GM18507 (cell line): ENCODE data around the gene SNX22.

Source experiments
- DNase-seq: peaks from one replicate; pipeline ENCODE4 v3.0.0; 2011; ENCODE audit warnings: low read depth; ENCODE audit not compliant: insufficient read length; ENCODE audit errors: extremely low spot score
- FAIRE-seq: peaks from 2 replicates; lab custom pipeline; 2011; peaks lifted over from hg19 to GRCh38; lab: Jason Lieb, UNC

The SNX22 gene

GRCh38 chr15:64153480-64154367 is 2.2 kb downstream of the SNX22 start:
- DNase-seq: peak; percentile 86
- FAIRE-seq: peak; percentile 95

DNA sequence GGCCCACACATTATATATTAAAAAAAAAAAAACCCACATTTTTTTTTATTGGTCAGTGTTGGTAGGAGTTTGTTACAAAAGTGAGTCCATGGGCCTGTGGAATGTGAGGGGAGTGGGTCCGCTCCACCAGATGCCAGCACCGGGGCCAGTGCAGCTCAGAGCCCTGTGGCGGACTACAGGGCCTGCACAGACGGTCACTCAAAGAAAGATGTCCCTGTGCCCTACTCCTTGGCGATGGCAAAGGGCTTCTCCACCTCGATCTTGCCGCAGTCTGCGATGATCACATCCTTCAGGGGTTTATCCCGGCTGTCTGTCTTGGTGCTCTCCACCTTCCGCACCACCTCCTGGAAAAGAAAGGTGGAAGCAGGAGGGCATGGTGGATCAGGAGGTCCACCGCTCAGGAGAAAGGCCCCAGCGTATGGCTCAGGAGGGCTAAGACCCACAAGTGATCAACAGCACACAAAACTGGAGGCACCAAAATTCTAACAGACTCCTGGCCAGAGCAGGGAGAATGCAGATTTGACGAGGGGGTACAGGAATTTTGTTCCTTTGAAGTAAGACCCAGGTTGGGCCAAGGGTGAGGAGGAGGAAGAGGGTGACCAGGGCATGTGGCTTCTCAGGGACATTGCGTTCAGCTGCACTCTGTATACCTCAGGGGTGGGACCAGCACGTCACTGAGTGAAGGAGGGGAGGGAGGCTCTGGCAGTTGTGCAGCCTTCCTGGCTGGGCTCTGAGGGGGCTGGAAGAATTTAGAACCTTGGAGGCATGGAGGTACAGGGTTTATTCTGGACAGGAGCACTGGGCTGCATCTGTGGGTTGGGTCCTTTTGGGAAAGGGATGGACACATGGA is 4.5 kb downstream of the SNX22 start:
- DNase-seq: no peak
- no peak for FAIRE-seq

DNA sequence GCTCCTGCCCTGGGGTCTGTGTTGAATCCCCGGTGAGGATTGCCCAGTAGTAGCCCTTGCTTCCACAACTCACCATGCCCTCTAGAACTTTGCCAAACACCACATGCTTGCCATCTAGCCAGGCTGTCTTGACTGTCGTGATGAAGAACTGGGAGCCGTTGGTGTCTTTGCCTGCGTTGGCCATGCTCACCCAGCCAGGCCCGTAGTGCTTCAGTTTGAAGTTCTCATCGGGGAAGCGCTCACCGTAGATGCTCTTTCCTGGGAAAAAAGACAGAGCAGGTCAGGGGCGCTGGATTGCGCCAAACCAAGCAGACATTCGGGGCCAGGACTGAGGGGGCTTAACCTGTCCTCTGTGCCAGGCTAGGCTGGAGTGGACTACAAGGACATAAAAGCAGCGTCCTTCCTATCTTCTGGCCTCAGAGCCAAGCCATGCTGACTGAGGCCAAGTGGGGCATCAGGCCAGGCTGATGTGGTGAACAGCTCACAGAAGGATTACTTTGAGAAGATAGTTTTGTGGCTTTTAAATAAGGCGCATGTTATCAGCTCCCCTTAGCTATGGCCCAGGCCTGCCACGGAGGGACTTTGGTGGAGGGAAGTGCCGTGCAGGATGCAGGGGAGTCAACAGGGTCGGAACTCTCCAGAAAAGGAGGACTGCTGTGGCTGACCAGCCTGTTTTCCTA is 5.3 kb downstream of the SNX22 start:
- no peak for DNase-seq
- FAIRE-seq: no peak

GRCh38 chr15:64157599-64158125 is 6.1 kb downstream of the SNX22 start:
- DNase-seq (no peak), FAIRE-seq (no peak)

DNA sequence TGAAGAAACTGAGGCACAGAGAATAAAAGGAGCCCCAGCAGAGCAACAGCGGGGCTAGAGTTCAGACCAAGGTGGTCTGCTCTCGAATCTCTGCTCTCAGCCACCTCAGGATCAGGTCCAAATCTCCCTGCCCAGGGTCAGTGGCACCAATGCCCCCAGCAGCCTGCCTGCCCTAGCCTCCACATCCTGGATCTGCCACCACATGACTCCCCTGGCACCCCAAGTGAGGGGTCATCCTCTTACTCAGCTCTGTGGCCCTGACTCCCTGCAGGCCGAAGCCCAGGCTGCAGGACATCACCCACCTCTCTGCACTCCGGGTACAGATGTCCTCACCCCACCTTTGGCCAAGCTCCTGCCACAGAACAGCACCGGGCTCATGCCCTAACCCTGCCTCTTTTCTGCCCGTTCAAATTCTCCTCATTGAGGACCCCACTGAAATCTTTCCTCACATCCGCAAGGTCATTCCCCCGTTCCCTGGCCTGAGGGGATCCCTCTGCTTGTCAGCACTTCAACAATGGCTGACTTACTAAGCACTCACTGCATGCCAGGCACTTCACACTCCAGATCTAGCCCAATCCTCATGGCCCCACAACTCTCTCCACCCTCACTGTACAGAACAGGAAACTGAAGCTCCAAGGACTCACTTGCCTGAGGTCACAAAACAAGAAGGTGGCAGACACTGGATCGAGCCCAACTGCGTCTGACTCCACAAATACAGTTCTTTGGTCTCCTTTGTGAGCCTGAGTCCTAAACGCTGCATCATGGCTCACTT is 7.0 kb downstream of the SNX22 start:
- DNase-seq (no peak), FAIRE-seq (no peak)

GRCh38 chr15:64161688-64162477 is 10.4 kb downstream of the SNX22 start:
- FAIRE-seq: no peak
- DNase-seq: no peak

- no peak for DNase-seq
- FAIRE-seq: no peak
Observed at GRCh38 chr15:64162478-64162868, 10.9 kb downstream of the SNX22 start.

- DNase-seq: peak; percentile 89
- peak; percentile 94 for FAIRE-seq
Observed at GRCh38 chr15:64162869-64163658, 11.5 kb downstream of the SNX22 start, which contains the start of gene PPIB. Gene PPIB (minus strand): TSS chr15:64163022. CDS start chr15:64162986, 36 bp downstream.

GRCh38 chr15:64163659-64164362 is 12.3 kb downstream of the SNX22 start:
- DNase-seq: no peak
- FAIRE-seq: no peak

- FAIRE-seq: no peak
- no peak for DNase-seq
Observed at GRCh38 chr15:64164436-64164835, 12.9 kb downstream of the SNX22 start.

GRCh38 chr15:64166102-64166890 is 14.8 kb downstream of the SNX22 start:
- DNase-seq (no peak), FAIRE-seq (no peak)

- FAIRE-seq (peak; percentile 80), DNase-seq (peak; percentile 43)
Observed at GRCh38 chr15:64180235-64180824, 28.8 kb downstream of the SNX22 start.

- DNase-seq (no peak), FAIRE-seq (no peak)
Observed at GRCh38 chr15:64182859-64183370, 31.4 kb downstream of the SNX22 start.

- FAIRE-seq (no peak), DNase-seq (no peak)
Observed at GRCh38 chr15:64185146-64185911, 33.8 kb downstream of the SNX22 start.
